Measurements from ENCODE around the gene ASPG.

Gene ASPG

GRCh38 chr14:104040539-104040938, 45.0 kb upstream of the ASPG start:
- no peak for ATAC-seq

GRCh38 chr14:104041430-104042104, 43.9 kb upstream of the ASPG start:
- TF ChIP-seq RARB (CRISPR knock-in tag; IDR thresholded peaks at IDR 0.05) (no peak), PPARA (CRISPR knock-in tag; IDR thresholded peaks at IDR 0.05; ENCODE audit: borderline replicate concordance) (no peak), BACH2 (CRISPR knock-in tag; IDR thresholded peaks at IDR 0.05; ENCODE audit: borderline replicate concordance) (no peak), TSHZ2 (CRISPR knock-in tag; IDR thresholded peaks at IDR 0.05) (no peak), ESRRG (CRISPR knock-in tag; IDR thresholded peaks at IDR 0.05) (no peak), OSR1 (CRISPR knock-in tag; IDR thresholded peaks at IDR 0.05) (no peak)
- ATAC-seq: no peak

More at GRCh38 chr14:104040539-104040938, 45.0 kb upstream of the ASPG start:
- no peak for TF ChIP-seq POU6F1 (CRISPR knock-in tag; IDR thresholded peaks at IDR 0.05; ENCODE audit: borderline replicate concordance, low read depth)
- no peak for TF ChIP-seq OSR1 (CRISPR knock-in tag; IDR thresholded peaks at IDR 0.05)
- TF ChIP-seq PATZ1 (CRISPR knock-in tag; IDR thresholded peaks at IDR 0.05; ENCODE audit: borderline replicate concordance): no peak
- TF ChIP-seq TOX (CRISPR knock-in tag; IDR thresholded peaks at IDR 0.05; ENCODE audit: borderline replicate concordance): no peak
- TF ChIP-seq GLIS3 (CRISPR knock-in tag; IDR thresholded peaks at IDR 0.05): no peak
- no peak for TF ChIP-seq CSDC2 (CRISPR knock-in tag; IDR thresholded peaks at IDR 0.05)
- no peak for TF ChIP-seq ZNF565 (CRISPR knock-in tag; conservative IDR thresholded peaks at IDR 0.05; ENCODE audit: low read depth)
- TF ChIP-seq TSHZ2 (CRISPR knock-in tag; IDR thresholded peaks at IDR 0.05): no peak
- no peak for TF ChIP-seq ARNTL (CRISPR knock-in tag; IDR thresholded peaks at IDR 0.05; ENCODE audit: borderline replicate concordance, low read depth)
- no peak for TF ChIP-seq PPARA (CRISPR knock-in tag; IDR thresholded peaks at IDR 0.05; ENCODE audit: borderline replicate concordance)
- no peak for TF ChIP-seq TCF4 (CRISPR knock-in tag; IDR thresholded peaks at IDR 0.05; ENCODE audit: borderline replicate concordance)
- TF ChIP-seq ESRRG (CRISPR knock-in tag; IDR thresholded peaks at IDR 0.05): no peak
- no peak for TF ChIP-seq CREB5 (CRISPR knock-in tag; IDR thresholded peaks at IDR 0.05; ENCODE audit: low read depth)
- no peak for TF ChIP-seq ZNF70 (CRISPR knock-in tag; IDR thresholded peaks at IDR 0.05)
- TF ChIP-seq CSRNP3 (CRISPR knock-in tag; IDR thresholded peaks at IDR 0.05): no peak
- TF ChIP-seq ZNF8 (CRISPR knock-in tag; IDR thresholded peaks at IDR 0.05): no peak
- no peak for TF ChIP-seq SNAI2 (CRISPR knock-in tag; IDR thresholded peaks at IDR 0.05)
